VCaP (cell line): ENCODE measurements around the gene RAB12.
A peak's percentile ranks its signal among the peaks of the same experiment; 100 is the strongest.

Experiments used
- H3K27ac ChIP-seq: fragments of 450-650 bp; 2 replicates; pipeline ENCODE4 v1.5.1; 2017
- CTCF ChIP-seq: fragments of 450-650 bp; conservative IDR thresholded peaks from 2 replicates; pipeline ENCODE4 v1.5.1; 2017; ENCODE audit warnings: mild to moderate bottlenecking, moderate library complexity

RAB12 gene

DNA sequence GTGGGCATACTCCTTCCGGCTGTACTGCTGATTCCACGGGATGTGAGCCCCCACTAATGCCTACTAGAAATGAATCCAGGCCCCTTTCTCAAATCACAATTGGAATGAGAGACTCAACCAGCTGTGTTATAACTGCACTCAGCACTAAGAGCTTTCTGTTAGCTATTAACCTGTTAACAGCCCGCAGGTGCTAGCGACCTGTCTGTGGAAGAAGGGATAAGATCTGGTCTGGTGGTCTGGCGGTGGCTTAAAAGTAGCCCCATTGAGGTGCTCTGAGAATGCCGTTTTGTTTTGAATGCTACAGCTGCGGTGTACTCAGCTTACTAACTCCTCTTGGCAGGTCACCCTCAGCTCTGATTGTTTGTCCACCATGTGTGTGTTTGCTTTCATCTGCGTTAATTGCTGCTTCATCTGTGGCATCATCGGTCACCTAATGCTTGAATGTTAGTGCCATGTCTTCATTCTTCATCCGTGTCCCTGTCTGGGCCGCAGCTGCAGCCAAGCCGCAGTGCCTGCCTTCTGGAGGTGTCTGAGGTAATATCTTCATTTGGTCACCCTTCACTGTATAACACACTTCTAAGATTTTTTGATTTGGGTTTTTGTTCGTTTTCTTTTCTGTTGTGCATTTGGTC is 16.3 kb downstream of the RAB12 start:
- 0 out of 2 replicates have a peak overlapping the region, but pooled peaks have one; percentile 14 for H3K27ac ChIP-seq
- no peak for TF ChIP-seq CTCF

- TF ChIP-seq CTCF: no peak
These were observed 17.3 kb downstream of the RAB12 start for GRCh38 chr18:8626414-8627106.

DNA sequence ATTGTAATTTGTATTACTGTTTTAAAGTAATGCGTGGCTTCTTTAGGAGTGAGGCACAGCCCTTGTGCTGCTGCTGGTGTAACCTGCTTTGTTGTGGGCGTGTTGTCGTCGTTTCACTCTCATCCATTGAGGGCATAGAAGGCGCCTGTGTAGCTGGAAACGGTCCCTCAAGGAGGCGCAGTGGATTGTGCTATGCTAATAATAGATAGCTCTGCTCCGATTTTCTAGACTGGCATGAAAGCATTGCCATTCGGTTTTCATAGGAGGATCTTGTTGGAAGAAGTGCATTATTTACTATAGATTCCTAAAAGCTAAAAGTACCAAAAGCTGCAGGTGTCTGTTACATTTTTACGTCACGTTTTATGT is 17.9 kb downstream of the RAB12 start:
- H3K27ac ChIP-seq: no peak overlapping the region
- TF ChIP-seq CTCF: no peak

More at GRCh38 chr18:8626414-8627106, 17.3 kb downstream of the RAB12 start:
- no peak overlapping the region for H3K27ac ChIP-seq

DNA sequence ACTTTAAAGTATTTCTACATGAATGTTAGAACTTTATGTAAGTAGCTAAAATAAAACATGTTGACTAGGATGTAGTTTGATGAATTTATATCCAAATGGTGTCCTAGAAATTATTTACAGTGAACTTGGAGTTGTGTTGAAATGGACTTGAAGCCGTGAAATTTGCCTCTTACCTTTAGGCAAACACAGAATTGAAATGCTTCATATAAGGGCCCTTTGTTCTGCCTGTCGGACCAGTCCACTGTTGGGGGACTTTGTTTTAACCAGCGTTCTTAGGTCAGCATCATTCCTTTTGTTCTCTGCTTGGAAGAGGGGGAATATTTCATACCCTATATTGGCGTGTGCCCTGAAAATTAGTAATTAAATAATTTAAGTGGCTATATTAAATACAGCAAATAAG is 18.3 kb downstream of the RAB12 start:
- no peak overlapping the region for H3K27ac ChIP-seq
- no peak for TF ChIP-seq CTCF

- no peak for TF ChIP-seq CTCF
- no peak overlapping the region for H3K27ac ChIP-seq
These were observed 20.4 kb downstream of the RAB12 start for GRCh38 chr18:8629602-8630001.

- H3K27ac ChIP-seq: no peak overlapping the region
- no peak for TF ChIP-seq CTCF
These were observed 21.3 kb downstream of the RAB12 start for GRCh38 chr18:8630546-8630945.

DNA sequence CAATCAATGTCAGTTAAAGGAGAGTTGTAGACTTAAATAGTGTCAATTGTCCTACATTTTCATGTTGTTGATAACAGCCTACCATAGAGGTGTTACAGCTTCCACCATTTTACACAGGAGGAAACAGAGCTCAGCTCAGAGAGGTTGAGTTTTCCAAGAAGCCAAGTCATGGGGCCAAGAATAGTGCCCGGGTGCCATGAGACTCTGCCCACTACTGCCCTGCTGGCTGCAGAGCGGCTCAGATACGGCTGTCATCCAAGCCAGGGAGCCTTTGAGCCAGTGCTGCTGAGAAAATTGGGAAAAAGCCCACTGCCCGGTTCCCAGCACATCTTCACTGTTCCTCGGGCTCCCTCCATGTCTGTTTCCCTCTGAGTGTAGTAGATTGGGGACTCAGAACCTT is 22.0 kb downstream of the RAB12 start:
- no peak overlapping the region for H3K27ac ChIP-seq
- no peak for TF ChIP-seq CTCF
